VCaP (cell line): ENCODE data around the gene FAM110A.
"Not testable (repeated sequence)": the region's sequence is repeated elsewhere in the genome, so short reads cannot be mapped to it uniquely, and the experiment has no call there.

ENCODE experiments used
- H3K27ac ChIP-seq: fragments of 450-650 bp; 2 replicates; pipeline ENCODE4 v1.5.1; 2017
- TF ChIP-seq, protein P1 (sequence below): fragments of 450-650 bp; conservative IDR thresholded peaks from 2 replicates; pipeline ENCODE4 v1.5.1; 2017; ENCODE audit warnings: mild to moderate bottlenecking, moderate library complexity

Gene FAM110A

DNA sequence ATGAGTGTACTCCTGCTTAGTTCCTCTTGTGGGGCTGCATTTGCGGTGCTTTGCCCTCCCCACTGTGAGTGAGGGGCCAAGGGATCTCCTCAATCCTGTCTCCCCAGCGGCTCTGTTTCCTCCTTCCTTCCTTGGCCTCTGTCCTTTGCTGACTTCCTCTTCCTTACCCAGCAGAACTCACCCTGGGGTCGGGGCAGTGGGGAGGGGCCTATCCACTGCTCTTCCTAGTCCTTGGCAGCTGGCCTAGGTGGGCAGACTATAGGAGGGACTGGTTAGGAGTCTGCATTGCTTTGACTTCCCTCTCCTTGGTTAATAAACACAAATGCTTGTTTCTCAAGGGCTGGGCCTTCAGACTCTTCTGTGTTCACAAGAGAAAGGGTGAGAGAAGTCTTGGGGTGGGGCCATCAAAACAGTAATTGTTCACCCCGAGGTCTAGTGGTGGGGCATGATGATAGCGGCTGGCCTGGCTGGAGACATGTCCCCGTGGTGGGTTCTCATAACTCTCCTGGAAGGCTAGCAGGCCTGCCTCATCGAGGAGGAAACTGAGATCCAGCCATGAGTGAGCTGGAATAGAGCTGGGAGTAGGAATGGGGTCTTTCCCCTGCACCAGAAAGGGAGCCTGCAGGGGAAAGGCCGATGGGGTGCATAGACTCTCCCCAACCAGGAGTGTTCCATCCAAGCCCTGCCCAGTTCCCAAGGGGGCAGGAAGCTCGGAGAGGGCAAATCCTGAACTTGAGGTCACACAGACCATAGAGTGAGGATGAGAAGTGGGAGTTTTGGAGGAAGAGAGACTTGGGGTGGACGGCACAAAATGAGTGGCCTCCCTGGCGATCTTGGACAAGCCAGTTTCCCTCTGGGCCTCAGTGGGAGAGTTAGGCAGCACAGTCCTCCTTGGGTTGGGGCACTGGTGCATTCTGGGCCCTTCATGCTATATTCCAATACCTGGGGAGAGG, 12.7 kb downstream of the FAM110A start:
- peak overlapping the region; percentile 99; the same call in 1 of the 2 replicates for H3K27ac ChIP-seq
- TF ChIP-seq, protein P1, sequence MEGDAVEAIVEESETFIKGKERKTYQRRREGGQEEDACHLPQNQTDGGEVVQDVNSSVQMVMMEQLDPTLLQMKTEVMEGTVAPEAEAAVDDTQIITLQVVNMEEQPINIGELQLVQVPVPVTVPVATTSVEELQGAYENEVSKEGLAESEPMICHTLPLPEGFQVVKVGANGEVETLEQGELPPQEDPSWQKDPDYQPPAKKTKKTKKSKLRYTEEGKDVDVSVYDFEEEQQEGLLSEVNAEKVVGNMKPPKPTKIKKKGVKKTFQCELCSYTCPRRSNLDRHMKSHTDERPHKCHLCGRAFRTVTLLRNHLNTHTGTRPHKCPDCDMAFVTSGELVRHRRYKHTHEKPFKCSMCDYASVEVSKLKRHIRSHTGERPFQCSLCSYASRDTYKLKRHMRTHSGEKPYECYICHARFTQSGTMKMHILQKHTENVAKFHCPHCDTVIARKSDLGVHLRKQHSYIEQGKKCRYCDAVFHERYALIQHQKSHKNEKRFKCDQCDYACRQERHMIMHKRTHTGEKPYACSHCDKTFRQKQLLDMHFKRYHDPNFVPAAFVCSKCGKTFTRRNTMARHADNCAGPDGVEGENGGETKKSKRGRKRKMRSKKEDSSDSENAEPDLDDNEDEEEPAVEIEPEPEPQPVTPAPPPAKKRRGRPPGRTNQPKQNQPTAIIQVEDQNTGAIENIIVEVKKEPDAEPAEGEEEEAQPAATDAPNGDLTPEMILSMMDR, result no peak

DNA sequence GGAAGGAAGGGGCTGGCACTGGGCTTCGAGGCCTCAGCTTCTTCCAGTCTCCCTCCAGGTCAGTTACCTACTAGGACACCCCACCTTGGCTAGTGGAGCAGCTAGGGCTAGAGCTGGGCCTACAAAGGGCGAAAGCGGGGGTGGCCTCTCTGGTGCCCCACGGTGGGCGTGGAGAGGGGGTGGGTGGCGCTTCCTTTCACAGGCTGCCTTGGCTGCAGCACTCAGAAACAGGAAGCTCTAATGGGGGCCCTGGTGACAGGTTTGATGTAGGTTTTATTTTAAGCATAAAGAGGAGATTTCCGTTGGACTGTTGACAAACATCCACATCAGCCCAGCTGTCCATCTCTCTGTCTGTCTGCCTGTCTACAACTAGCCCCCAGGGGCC, 13.4 kb downstream of the FAM110A start:
- TF ChIP-seq, protein P1, result no peak
- no peak overlapping the region for H3K27ac ChIP-seq

GRCh38 chr20:848193-848592, 14.7 kb downstream of the FAM110A start:
- H3K27ac ChIP-seq, result no peak overlapping the region
- TF ChIP-seq, protein P1, result no peak

- H3K27ac ChIP-seq, result not testable (repeated sequence)
Observed at GRCh38 chr20:848731-849130, 15.2 kb downstream of the FAM110A start.

GRCh38 chr20:853406-853996, 20.0 kb downstream of the FAM110A start:
- TF ChIP-seq, protein P1, result no peak
- H3K27ac ChIP-seq, result no peak overlapping the region

- H3K27ac ChIP-seq, result no peak overlapping the region
- TF ChIP-seq, protein P1, result no peak
Observed at GRCh38 chr20:854601-855000, 21.1 kb downstream of the FAM110A start.

GRCh38 chr20:855466-856360, 22.2 kb downstream of the FAM110A start:
- TF ChIP-seq, protein P1, result no peak

More at GRCh38 chr20:855466-856360, 22.2 kb downstream of the FAM110A start:
- H3K27ac ChIP-seq, result no peak overlapping the region
